Measurements from ENCODE around the gene PLCZ1. TPM values are rescaled to one million over a fixed set of nuclear protein-coding genes. Genes with fewer than 3 reads are reported as not detected.
A peak's percentile ranks its signal among the peaks of the same experiment; 100 is the strongest.

PLCZ1 gene
- total RNA-seq, 1 experiment from 2014 or later: not detected

DNA sequence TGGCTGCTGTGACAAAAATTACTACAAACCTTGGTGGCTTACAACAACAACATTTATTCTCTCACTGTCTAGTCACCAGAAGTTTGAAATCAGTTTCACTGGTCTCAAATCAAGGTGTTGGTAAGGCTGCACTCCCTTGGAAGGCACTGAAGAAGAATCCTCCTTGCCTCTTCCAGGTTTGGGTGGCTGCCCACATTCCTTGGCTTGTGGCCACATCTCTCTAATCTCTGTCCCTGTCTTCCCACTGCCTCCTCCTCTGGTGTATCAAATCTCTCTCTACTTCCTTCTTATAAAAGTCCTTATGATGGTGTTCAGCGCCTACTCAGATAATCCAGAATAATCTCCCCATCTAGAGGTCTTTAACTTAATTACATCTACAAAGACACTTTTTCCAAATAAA, 31.0 kb downstream of the PLCZ1 start:
- H3K36me3 ChIP-seq (ENCODE audit: low read depth): no peaks in the 10 kb centered on the region
- ChIA-PET POLR2A (ENCODE audit: unreplicated experiment) (no interaction called here), CTCF (no interaction called here)
- no peaks in the 10 kb centered on the region for H3K27me3 ChIP-seq (ENCODE audit: insufficient read depth, low read depth)
- H3F3A ChIP-seq (ENCODE audit: insufficient read depth, low read depth): no peaks in the 10 kb centered on the region
- no peak overlapping the region for H3K4me2 ChIP-seq
- no peaks in the 10 kb centered on the region for H3K9me2 ChIP-seq (ENCODE audit: insufficient read depth)
- no TSS peak for BruUV-seq (replicated peaks)
- no peak overlapping the region for H3K27ac ChIP-seq
- no peak overlapping the region for H3K4me3 ChIP-seq
- H3K9me3 ChIP-seq (ENCODE audit: insufficient read depth, low read depth): no peaks in the 10 kb centered on the region
- H2AFZ ChIP-seq: no peak overlapping the region
- intact Hi-C loops (cut with micrococcal nuclease; ENCODE audit: unreplicated experiment): no loop called here
- TF ChIP-seq, protein P1, sequence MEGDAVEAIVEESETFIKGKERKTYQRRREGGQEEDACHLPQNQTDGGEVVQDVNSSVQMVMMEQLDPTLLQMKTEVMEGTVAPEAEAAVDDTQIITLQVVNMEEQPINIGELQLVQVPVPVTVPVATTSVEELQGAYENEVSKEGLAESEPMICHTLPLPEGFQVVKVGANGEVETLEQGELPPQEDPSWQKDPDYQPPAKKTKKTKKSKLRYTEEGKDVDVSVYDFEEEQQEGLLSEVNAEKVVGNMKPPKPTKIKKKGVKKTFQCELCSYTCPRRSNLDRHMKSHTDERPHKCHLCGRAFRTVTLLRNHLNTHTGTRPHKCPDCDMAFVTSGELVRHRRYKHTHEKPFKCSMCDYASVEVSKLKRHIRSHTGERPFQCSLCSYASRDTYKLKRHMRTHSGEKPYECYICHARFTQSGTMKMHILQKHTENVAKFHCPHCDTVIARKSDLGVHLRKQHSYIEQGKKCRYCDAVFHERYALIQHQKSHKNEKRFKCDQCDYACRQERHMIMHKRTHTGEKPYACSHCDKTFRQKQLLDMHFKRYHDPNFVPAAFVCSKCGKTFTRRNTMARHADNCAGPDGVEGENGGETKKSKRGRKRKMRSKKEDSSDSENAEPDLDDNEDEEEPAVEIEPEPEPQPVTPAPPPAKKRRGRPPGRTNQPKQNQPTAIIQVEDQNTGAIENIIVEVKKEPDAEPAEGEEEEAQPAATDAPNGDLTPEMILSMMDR (conservative IDR thresholded peaks at IDR 0.05): no peak
- no peak for TF ChIP-seq EZH2 (IDR thresholded peaks at IDR 0.05; ENCODE audit: low read depth)
- H3K4me1 ChIP-seq (replicated peaks; ENCODE audit: insufficient read depth): no peaks in the 10 kb centered on the region
- H3K79me2 ChIP-seq (ENCODE audit: low read depth): no peaks in the 10 kb centered on the region
- no peaks in the 10 kb centered on the region for H4K20me1 ChIP-seq (ENCODE audit: insufficient read depth)
- DNase-seq: no peak

DNA sequence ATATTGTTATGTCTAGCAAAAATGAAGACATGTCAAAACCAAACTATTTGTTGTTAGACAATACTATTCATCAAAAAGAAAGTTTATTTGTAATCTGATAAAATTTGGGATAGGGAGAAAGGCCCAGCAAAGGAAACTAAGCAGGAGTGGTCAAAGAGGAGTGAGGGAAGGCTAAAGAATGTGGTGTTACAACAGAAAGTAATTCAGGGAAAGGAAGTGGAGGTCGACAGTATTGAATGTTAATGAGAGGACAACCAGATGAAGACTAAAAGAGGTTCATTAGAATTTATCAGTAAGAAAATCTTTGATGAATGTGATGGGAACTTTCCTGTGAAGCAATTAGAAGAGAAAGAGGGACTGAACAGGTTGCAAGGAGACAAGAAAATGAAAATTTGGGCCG, 33.9 kb downstream of the PLCZ1 start:
- POLR2A ChIA-PET (ENCODE audit: unreplicated experiment): no interaction called here
- H4K20me1 ChIP-seq (ENCODE audit: insufficient read depth): no peaks in the 10 kb centered on the region

DNA sequence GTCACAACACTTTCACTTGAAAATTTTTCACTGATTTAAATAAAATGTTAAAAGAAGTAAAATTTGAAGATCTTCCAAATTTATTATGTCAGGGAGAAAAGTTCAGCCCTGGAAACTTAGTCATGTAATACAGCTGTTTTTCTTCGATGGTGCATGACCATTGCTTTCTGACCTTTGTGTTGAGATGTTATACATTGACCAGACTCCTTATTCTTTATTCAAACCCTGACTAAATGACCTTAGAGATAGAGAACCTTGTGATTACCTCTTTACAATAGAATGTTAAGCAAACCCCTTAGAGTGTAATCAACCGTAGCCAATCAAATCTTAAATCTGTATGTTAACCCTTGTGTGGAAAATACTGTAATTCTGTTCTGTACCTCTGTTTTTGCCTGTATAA, 34.5 kb downstream of the PLCZ1 start:
- H3K4me1 ChIP-seq (replicated peaks; ENCODE audit: insufficient read depth): no peaks in the 10 kb centered on the region
- H3K36me3 ChIP-seq (ENCODE audit: low read depth): no peaks in the 10 kb centered on the region
- BruUV-seq (replicated peaks): no TSS peak

More for the DNA sequence above, 33.9 kb downstream of the PLCZ1 start:
- Histone ChIP-seq H3K9me3 (ENCODE audit: insufficient read depth, low read depth) (no peaks in the 10 kb centered on the region), H3K27ac (no peak overlapping the region), H3F3A (ENCODE audit: insufficient read depth, low read depth) (no peaks in the 10 kb centered on the region), H3K4me2 (no peak overlapping the region), H3K4me3 (no peak overlapping the region), H3K27me3 (ENCODE audit: insufficient read depth, low read depth) (no peaks in the 10 kb centered on the region), H3K4me1 (replicated peaks; ENCODE audit: insufficient read depth) (no peaks in the 10 kb centered on the region), H2AFZ (peak overlapping the region; percentile 59; the same call in 1 of the 2 replicates), H3K9me2 (ENCODE audit: insufficient read depth) (no peaks in the 10 kb centered on the region), H3K36me3 (ENCODE audit: low read depth) (no peaks in the 10 kb centered on the region), H3K79me2 (ENCODE audit: low read depth) (no peaks in the 10 kb centered on the region)
- intact Hi-C loops (cut with micrococcal nuclease; ENCODE audit: unreplicated experiment): no loop called here
- BruUV-seq (replicated peaks): no TSS peak
- no peak for TF ChIP-seq EZH2 (IDR thresholded peaks at IDR 0.05; ENCODE audit: low read depth)
- TF ChIP-seq, protein P1 (conservative IDR thresholded peaks at IDR 0.05): no peak
- CTCF ChIA-PET: no interaction called here
- DNase-seq: no peak

More for the DNA sequence above, 34.5 kb downstream of the PLCZ1 start:
- Histone ChIP-seq H3K9me2 (ENCODE audit: insufficient read depth) (no peaks in the 10 kb centered on the region), H4K20me1 (ENCODE audit: insufficient read depth) (no peaks in the 10 kb centered on the region), H3K4me2 (no peak overlapping the region), H3K4me3 (no peak overlapping the region), H3K27me3 (ENCODE audit: insufficient read depth, low read depth) (no peaks in the 10 kb centered on the region), H3F3A (ENCODE audit: insufficient read depth, low read depth) (no peaks in the 10 kb centered on the region), H2AFZ (no peak overlapping the region), H3K27ac (no peak overlapping the region), H3K79me2 (ENCODE audit: low read depth) (no peaks in the 10 kb centered on the region), H3K9me3 (ENCODE audit: insufficient read depth, low read depth) (no peaks in the 10 kb centered on the region)
- no peak for TF ChIP-seq EZH2 (IDR thresholded peaks at IDR 0.05; ENCODE audit: low read depth)
- TF ChIP-seq, protein P1 (conservative IDR thresholded peaks at IDR 0.05): no peak
- DNase-seq: no peak
- intact Hi-C loops (cut with micrococcal nuclease; ENCODE audit: unreplicated experiment): no loop called here
- ChIA-PET POLR2A (ENCODE audit: unreplicated experiment) (no interaction called here), CTCF (no interaction called here)

Measured in PC-9 (cell line).